HG03342 (cell line): Measurements from ENCODE around the gene PACS2.
A peak's percentile ranks its signal among the peaks of the same experiment; 100 is the strongest.
"Not testable (repeated sequence)": the region's sequence is repeated elsewhere in the genome, so short reads cannot be mapped to it uniquely, and the experiment has no call there.

Experiments used
- ATAC-seq: cut with Tn5 transposase; IDR thresholded peaks from one replicate; pipeline ENCODE4 v1.9.1; 2021; ENCODE audit warnings: mild to moderate bottlenecking, moderate library complexity; ENCODE audit not compliant: unreplicated experiment

The PACS2 gene

DNA sequence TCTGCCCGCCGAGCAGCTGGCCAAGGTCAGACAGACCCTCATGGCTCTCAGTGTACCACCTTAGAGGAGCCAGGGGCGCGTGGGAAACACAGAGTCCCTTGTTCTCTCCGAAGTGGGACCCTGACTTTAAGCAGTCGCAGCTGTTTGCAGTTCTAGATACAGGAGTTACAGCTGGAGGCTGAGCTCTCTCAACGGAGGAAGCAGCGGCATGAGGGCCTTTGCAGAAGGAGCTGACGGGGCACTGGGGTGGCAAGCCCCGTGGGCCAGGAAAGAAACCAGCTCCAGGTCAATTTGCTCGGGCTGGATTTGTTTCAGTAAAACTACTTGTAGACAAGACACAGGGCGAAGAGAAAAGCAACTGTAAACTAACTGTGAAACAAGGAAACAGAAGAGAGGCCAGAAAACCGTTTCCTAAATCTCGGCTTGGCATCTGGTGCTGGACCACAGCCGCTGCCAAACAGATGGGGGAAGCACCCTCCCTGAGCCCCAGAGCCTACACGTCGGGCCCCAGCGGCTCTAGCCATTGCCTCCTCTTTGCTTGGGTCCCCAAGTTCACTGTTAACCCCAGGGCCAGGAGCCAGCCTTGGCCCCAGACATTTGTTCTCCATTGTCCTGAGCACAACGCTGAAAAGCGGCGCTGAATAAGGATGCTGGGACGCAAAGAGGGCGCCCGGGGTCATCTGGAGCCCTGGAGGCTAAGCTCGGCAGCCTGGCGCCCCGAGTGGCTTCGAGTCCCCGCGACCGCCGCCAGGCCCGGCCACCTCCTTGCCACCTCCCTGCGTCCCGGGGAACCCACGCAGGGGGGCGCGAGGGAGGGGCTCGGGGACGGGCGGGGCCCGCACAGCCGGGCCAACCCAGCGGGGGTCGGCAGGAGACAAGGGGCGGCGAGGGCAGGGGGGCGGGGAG, 914 bp upstream of the PACS2 start:
- peak; percentile 21 for ATAC-seq

DNA sequence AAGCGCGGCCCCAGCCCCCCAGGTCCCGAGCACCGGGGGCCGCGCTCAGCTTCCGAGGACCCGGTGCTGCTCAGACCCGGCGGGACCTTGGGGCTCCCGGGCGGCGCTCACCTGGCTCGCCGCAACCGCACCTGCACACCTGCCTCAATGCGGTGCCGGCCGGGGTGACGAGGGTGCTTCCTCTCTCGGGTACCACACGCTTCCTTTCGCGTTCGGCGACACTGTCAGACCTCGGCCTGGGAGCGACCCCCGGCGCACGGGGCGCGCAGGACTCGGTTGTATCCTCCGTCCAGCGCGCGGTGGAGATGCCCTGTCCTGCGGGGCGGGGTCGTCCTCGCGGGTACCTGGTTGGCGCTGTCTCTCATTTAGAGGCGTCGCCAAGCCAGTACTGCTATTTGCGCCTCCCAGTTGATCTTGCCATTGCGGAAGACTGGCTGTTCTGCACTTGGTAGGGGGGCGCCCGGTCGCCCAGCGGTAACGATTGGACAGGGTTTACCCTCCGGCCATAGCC, 718 bp downstream of the PACS2 start:
- peak; percentile 19 for ATAC-seq

DNA sequence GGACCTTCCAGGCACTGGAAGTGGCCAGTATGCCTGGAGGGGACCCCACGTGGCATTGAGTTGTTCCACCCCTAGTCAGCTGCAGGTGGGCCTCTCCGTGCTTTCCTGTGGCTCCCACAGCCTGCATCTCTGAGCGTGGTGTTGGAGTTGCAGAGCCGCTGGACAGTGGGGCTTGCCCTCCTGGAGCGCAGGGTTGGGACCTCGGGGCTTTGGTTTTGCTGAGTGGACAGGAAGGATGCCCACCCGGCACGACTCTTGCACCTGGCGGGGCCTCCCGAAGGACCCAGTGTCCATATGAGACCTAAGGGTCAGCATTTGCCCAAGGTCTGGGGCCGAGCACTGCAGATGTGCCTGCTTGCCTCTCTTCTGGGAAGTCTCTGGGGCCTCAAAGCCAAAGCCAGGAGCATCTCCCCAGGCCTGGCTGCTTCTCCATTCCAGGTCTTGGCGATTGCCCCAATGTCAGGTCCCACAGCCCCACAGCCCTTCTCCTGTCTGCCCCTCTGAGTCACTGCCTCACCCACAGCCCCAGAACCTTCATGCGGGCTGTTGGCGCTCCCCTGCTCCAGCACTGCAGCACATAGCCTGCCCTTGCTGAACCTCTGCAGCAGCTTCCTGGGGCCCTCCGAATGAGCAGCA, 1.5 kb downstream of the PACS2 start:
- no peak for ATAC-seq

DNA sequence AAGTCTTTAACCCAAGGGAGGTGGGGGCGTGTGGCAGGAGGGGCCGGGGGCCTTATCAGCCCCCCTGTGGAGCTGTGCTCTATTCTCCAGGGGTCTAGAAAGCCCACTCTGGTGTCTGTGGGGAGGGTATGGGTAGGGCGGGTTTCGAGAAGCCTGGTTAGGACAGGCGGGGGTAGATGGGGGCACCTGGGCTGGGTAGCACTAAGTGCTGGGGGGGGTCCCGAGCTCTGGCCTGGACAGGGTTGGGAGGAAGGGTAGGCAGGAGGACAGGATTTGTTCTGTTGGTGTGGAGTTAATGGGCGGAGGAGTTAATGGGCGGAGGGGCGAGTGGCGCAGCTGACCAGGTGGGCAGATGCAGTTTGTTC, 2.0 kb downstream of the PACS2 start:
- ATAC-seq, result no peak

- ATAC-seq, result no peak
Observed at GRCh38 chr14:105316968-105317510, 2.5 kb downstream of the PACS2 start.

- no peak for ATAC-seq
Observed at GRCh38 chr14:105317546-105317945, 3.0 kb downstream of the PACS2 start.

DNA sequence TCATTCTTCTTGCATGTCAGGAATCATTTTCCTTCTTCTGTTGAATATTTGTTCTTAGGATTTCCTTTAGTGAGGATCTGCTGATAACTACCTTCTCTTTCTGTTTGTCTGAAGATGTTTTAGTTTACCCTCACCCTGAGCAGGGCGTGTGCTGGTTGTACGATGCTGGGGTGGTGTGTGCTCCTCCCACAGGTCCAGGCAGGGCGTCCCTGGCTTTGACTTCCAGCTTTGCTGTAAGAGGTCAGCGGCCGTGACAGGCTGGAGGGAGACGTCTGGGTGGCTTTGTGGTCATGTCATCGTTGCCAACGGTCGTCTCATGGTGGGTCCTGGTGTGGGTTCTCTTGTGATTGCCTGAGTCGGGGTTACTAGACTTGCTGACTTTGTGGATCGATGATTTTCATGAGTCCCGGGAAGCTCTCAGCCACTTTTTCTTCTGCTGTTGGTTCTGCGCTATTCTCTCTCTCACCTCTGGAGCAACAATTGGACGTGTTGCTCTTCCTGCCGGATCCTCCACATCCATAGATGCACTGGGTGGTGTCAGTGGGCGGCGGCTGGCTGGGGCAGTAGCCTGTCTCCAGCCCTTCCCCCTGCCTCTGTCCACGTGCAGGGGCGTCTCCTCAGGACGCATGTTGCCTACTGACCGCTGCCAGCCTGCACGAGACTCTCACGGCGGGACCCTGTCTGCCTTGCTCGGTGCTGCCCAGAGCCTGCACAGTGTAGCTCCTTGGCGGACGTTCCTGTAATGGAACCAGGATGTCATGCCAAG, 8.4 kb downstream of the PACS2 start:
- no peak for ATAC-seq

DNA sequence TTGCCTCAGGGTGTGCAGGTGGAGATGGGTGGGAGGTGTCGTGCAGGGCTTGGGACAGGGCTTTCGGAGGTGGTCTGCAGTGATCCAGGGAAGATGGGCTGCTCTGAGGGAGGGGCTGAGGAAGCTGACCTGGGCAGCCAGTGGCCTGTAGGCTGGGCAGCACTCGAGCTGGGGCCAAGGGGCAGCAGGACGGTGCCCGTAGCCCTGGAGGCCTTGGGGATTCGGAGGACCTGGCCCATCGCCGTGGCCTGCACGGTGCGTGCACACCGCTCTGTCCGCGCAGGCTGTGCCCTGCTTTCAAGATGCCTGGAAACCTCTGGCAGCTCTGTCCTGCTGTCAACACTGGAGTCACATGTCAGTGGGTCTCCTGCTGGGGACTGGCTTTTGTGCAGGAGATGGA, 9.1 kb downstream of the PACS2 start:
- no peak for ATAC-seq

GRCh38 chr14:105324080-105324778, 9.7 kb downstream of the PACS2 start:
- ATAC-seq, result no peak

DNA sequence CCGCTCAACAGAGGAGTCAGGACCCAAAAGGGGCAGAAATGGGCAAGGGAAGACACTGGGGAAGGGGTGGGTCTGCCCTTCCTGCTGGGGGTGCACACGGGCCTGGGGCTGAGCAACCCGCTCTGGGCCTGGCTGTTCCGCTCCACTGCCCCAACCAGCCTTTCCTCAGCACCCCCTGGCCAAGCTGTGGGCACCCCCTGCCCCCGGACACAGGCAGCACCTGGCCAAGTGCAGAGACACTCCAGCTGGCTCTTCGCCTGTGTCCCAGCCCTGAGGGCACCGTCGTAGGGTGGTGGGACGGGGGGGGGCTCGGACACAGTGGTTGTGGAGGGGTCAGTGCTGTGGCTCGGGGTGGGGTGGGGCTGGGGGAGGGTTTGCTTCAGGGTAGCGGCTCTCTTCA, 10.3 kb downstream of the PACS2 start:
- no peak for ATAC-seq

GRCh38 chr14:105325303-105325702, 10.8 kb downstream of the PACS2 start:
- no peak for ATAC-seq

- no peak for ATAC-seq
Observed at GRCh38 chr14:105325716-105326567, 11.4 kb downstream of the PACS2 start.

DNA sequence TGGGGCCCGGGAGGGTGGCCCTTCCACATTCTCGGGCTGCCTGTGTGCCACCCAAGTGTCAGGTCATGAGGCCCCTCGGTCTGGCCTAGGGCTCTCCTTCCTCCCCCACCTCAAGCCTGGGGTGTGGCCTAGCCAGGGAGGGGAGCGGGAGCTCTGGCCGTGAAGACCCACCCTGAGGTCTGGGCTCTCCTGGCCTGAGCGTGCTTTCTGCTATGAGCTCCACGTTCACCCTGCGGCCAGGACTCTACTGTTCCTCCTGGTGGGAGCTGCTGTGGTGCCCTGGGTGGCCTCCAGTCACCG, 12.0 kb downstream of the PACS2 start:
- no peak for ATAC-seq

DNA sequence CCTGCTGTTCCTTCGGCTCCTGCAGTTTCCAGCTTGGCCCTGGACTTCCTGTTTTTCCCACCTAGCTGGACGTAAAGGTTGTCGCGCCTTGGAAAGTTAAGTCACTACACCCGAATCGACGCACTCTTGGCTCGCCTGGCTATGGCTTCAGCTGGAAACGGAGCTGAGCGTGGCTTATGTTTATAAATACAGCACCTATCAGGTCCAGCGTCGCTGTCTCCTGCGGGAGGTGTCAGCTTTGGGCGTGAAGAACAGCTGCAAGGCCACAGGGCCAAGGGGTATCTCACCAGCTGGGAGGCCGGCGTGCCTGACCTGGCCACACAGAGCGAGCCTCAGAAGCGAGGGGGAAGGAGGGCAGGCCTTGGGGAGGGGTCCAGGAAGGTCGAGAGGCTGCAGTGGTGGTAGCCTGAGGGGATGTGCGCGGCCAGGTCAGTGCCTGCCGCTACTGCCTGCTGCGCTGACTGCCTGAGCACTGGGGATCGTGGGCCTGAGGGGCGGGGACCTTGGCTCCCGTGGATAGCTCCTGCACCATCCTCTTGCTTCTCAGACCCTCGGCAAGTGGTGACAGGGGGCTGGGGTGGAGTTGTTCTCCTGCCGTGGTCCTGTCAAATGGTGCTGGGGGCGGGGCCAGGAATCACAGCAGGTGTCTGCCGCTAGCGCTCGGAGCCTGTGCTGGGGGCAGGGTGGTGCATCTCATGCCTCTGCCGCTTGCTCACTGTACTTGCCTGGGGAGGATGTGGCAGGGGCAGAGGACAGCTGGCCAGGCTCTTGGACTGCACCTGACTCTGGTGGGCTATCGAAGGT, 12.5 kb downstream of the PACS2 start:
- ATAC-seq, result no peak

DNA sequence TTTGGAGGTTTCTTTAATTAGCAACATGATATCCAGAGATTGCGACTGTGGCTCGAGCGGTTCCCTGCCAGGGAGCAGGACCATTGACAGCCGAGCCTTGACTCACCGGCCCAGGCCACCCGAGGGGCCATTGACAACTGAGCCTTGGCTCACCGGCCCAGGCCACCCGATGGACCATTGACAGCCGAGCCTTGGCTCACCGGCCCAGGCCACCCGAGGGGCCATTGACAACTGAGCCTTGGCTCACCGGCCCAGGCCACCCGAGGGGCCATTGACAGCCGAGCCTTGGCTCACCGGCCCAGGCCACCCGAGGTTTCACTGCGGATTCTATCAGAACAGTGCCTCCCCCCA, 13.1 kb downstream of the PACS2 start:
- ATAC-seq, result not testable (repeated sequence)

GRCh38 chr14:105328070-105328677, 13.6 kb downstream of the PACS2 start:
- ATAC-seq, result no peak

- no peak for ATAC-seq
Observed at GRCh38 chr14:105328678-105329390, 14.3 kb downstream of the PACS2 start.
